Cardiac fibroblast (primary cell): Measurements from ENCODE around the gene UBE2S.

Source experiments
- DNase-seq, 2 donors: peaks; one replicate each; pipeline versions ENCODE4 v3.0.0 to v3.0.0-alpha.2; 2010; ENCODE audit warnings: low read depth in 2 of 2
- H3K4me3 ChIP-seq, 2 donors: replicated peaks in 1 of 2; 1 replicate in 1 of 2; 2 replicates in 1 of 2; pipeline ENCODE4 v1.5.1; 2011; ENCODE audit warnings: low read depth in 2 of 2, low read length in 2 of 2, mild to moderate bottlenecking in 2 of 2, moderate library complexity in 1 of 2
- CTCF ChIP-seq: IDR thresholded peaks from one replicate; pipeline ENCODE4 v1.5.1; 2011; ENCODE audit warnings: low read depth, mild to moderate bottlenecking, low read length, inconsistent platforms

Gene UBE2S

GRCh38 chr19:55439052-55439451 is 31.5 kb upstream of the UBE2S start:
- no peak for TF ChIP-seq CTCF
- no peak overlapping the region for H3K4me3 ChIP-seq
- DNase-seq = no peak

- TF ChIP-seq CTCF = no peak
- peak; percentile 66 to 73 for DNase-seq
- no peak overlapping the region for H3K4me3 ChIP-seq
These were observed 29.8 kb upstream of the UBE2S start for GRCh38 chr19:55437410-55437809.

- H3K4me3 ChIP-seq = no peak overlapping the region
- TF ChIP-seq CTCF = no peak
- no peak for DNase-seq
These were observed 29.3 kb upstream of the UBE2S start for GRCh38 chr19:55436847-55437246.

- H3K4me3 ChIP-seq = no peak overlapping the region
- no peak for TF ChIP-seq CTCF
- DNase-seq = no peak
These were observed 27.4 kb upstream of the UBE2S start for GRCh38 chr19:55435020-55435419.

- DNase-seq = no peak
- no peak for TF ChIP-seq CTCF
- no peak overlapping the region for H3K4me3 ChIP-seq
These were observed 26.9 kb upstream of the UBE2S start for GRCh38 chr19:55434356-55434919.

DNA sequence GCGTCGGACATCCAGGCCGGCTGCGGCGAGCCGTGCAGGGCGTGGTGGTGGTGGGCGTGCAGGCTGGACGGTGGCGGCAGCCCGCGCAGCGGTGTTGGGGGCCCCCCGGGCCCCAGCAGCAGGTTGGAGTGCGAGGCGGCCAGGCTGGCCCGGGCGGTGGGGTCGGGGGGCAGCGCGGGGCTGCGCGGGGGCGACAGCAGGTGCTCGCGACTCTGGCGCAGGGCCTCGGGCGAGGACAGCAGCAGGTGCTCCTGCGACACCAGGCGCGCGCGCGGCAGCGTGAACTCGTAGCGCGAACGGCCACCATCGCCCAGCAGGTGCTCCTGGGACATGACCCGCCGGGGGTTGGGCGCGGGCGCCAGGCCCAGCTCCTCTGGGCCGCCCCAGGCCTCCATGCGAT is 25.7 kb upstream of the UBE2S start:
- DNase-seq = no peak
- no peak for TF ChIP-seq CTCF
- no peak overlapping the region for H3K4me3 ChIP-seq
